ES-I3 (cell line): ENCODE data around the gene GREM2.

Source experiments
- H3K36me3 ChIP-seq: 2 replicates; pipeline ENCODE4 v1.6.1; 2013; ENCODE audit warnings: mild to moderate bottlenecking, low read length, control low read depth, moderate library complexity; ENCODE audit not compliant: insufficient read depth
- H3K4me1 ChIP-seq: 2 replicates; pipeline ENCODE4 v1.6.1; 2013; ENCODE audit warnings: mild to moderate bottlenecking, control low read depth, low read length; ENCODE audit not compliant: insufficient read depth
- H3K9ac ChIP-seq: 2 replicates; pipeline ENCODE4 v1.6.1; 2013; ENCODE audit warnings: low read depth, mild to moderate bottlenecking, low read length, moderate library complexity
- H3K9me3 ChIP-seq: 2 replicates; pipeline ENCODE4 v1.6.1; 2013; ENCODE audit warnings: mild to moderate bottlenecking, low read length, moderate library complexity; ENCODE audit not compliant: control insufficient read depth, insufficient read depth

GREM2 gene

GRCh38 chr1:240598216-240599001 lies 13.5 kb downstream of the GREM2 start:
- Histone ChIP-seq H3K9ac (no peak overlapping the region), H3K36me3 (no peaks in the 10 kb centered on the region), H3K9me3 (no peaks in the 10 kb centered on the region), H3K4me1 (0 out of 2 replicates have a peak, but pooled peaks cover 6% of the 10 kb centered on the region)

GRCh38 chr1:240597153-240597745 lies 14.7 kb downstream of the GREM2 start:
- H3K9ac ChIP-seq = no peak overlapping the region
- no peaks in the 10 kb centered on the region for H3K36me3 ChIP-seq
- H3K4me1 ChIP-seq = 0 out of 2 replicates have a peak, but pooled peaks cover 6% of the 10 kb centered on the region
- no peaks in the 10 kb centered on the region for H3K9me3 ChIP-seq

GRCh38 chr1:240595476-240595875 lies 16.5 kb downstream of the GREM2 start:
- H3K9ac ChIP-seq = no peak overlapping the region
- 0 out of 2 replicates have a peak, but pooled peaks cover 6% of the 10 kb centered on the region for H3K4me1 ChIP-seq
- no peaks in the 10 kb centered on the region for H3K9me3 ChIP-seq
- no peaks in the 10 kb centered on the region for H3K36me3 ChIP-seq

GRCh38 chr1:240591564-240591963 lies 20.4 kb downstream of the GREM2 start:
- no peak overlapping the region for H3K9ac ChIP-seq
- H3K9me3 ChIP-seq = no peaks in the 10 kb centered on the region
- H3K4me1 ChIP-seq = no peaks in the 10 kb centered on the region
- no peaks in the 10 kb centered on the region for H3K36me3 ChIP-seq

GRCh38 chr1:240591078-240591477 lies 20.9 kb downstream of the GREM2 start:
- no peaks in the 10 kb centered on the region for H3K36me3 ChIP-seq
- no peak overlapping the region for H3K9ac ChIP-seq
- H3K9me3 ChIP-seq = no peaks in the 10 kb centered on the region
- no peaks in the 10 kb centered on the region for H3K4me1 ChIP-seq

GRCh38 chr1:240589585-240590110 lies 22.3 kb downstream of the GREM2 start:
- H3K9me3 ChIP-seq = no peaks in the 10 kb centered on the region
- no peaks in the 10 kb centered on the region for H3K36me3 ChIP-seq
- H3K4me1 ChIP-seq = no peaks in the 10 kb centered on the region
- H3K9ac ChIP-seq = no peak overlapping the region

GRCh38 chr1:240586006-240586405 lies 25.9 kb downstream of the GREM2 start:
- Histone ChIP-seq H3K36me3 (no peaks in the 10 kb centered on the region), H3K9ac (no peak overlapping the region), H3K9me3 (no peaks in the 10 kb centered on the region), H3K4me1 (no peaks in the 10 kb centered on the region)

DNA sequence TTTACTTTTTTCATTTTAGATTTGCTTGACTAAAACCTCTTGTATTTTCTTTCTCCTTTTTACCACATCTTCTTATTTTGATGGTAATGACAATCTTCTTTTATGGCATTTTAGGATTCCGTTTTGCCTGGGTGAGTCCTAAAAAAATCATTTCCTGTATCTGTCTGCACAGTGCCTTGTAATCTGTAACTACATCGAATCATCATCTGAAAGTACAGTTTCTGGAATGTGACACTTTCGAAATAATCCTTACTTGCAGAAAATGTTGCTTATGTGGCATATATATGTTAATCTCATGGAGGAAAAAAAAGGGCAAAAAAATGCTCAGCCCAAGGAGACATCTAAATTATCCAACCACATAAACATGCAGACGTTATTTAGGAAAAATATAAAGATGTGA lies 29.0 kb downstream of the GREM2 start:
- Histone ChIP-seq H3K4me1 (no peaks in the 10 kb centered on the region), H3K36me3 (no peaks in the 10 kb centered on the region), H3K9me3 (no peaks in the 10 kb centered on the region), H3K9ac (no peak overlapping the region)

DNA sequence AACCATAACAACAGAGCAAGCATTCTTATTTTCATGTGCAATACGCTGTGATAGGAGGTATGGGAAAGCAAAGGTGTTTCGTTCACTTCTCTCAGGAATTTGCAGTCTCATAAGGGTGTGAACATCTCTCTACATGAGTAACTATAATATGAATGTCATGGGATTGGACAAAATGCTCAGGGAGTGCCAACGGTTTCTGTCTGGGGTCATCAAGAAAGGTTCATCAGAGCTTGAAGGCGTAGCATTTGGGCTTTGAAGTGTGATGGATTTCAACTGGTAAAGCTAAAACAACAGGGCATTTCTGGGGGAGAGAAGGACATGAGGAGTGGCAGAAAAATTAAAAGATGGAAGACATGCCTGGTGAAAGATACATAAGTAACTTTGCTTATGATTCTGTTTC lies 32.4 kb downstream of the GREM2 start:
- Histone ChIP-seq H3K4me1 (no peaks in the 10 kb centered on the region), H3K36me3 (no peaks in the 10 kb centered on the region)

GRCh38 chr1:240577095-240577494 lies 34.9 kb downstream of the GREM2 start:
- Histone ChIP-seq H3K36me3 (no peaks in the 10 kb centered on the region), H3K9ac (no peak overlapping the region), H3K4me1 (no peaks in the 10 kb centered on the region), H3K9me3 (no peaks in the 10 kb centered on the region)

More for the DNA sequence above, 32.4 kb downstream of the GREM2 start:
- no peak overlapping the region for H3K9ac ChIP-seq
- no peaks in the 10 kb centered on the region for H3K9me3 ChIP-seq

- no peaks in the 10 kb centered on the region for H3K4me1 ChIP-seq
- H3K9ac ChIP-seq = no peak overlapping the region
- no peaks in the 10 kb centered on the region for H3K36me3 ChIP-seq
- no peaks in the 10 kb centered on the region for H3K9me3 ChIP-seq
These were observed 35.8 kb downstream of the GREM2 start for GRCh38 chr1:240575981-240576662.

DNA sequence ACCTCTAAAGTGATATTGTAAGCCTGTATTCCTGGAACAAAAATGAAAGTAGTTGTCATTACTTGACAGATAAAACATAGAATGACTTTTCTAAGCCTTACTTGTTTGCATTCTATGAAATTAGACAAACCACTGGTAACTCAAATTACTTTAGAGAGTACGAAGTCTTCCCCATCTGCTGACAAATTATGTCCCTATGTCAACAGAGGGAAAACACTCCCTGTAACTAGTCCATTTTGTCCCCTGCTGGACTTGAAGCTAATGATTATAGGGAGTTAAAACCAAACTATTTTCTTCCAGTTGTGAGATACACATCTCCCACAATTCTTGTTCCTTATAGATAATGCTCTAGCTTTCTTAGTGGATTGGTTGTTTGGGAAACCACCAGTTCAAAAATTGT lies 39.6 kb downstream of the GREM2 start:
- Histone ChIP-seq H3K9me3 (no peaks in the 10 kb centered on the region), H3K36me3 (no peaks in the 10 kb centered on the region), H3K9ac (no peak overlapping the region), H3K4me1 (no peaks in the 10 kb centered on the region)

- Histone ChIP-seq H3K9me3 (no peaks in the 10 kb centered on the region), H3K9ac (no peak overlapping the region), H3K36me3 (no peaks in the 10 kb centered on the region), H3K4me1 (no peaks in the 10 kb centered on the region)
These were observed 40.2 kb downstream of the GREM2 start for GRCh38 chr1:240571782-240572181.

- Histone ChIP-seq H3K4me1 (peaks cover 1% of the 10 kb centered on the region; the same call in 1 of the 2 replicates), H3K36me3 (no peaks in the 10 kb centered on the region), H3K9me3 (no peaks in the 10 kb centered on the region), H3K9ac (no peak overlapping the region)
These were observed 44.9 kb downstream of the GREM2 start for GRCh38 chr1:240567066-240567465.
